ENCODE data around the gene AGPS.

Gene AGPS

GRCh38 chr2:177535958-177536504 is 143.5 kb downstream of the AGPS start:
- no peak overlapping the region for H3K9ac ChIP-seq (ENCODE audit: low read length)
- no peak overlapping the region for H3K27ac ChIP-seq (ENCODE audit: low read length)

GRCh38 chr2:177537213-177537612 is 144.6 kb downstream of the AGPS start:
- no peaks in the 10 kb centered on the region for H3K36me3 ChIP-seq (ENCODE audit: control insufficient read depth, low read depth, low read length)
- no peak overlapping the region for H3K4me3 ChIP-seq (ENCODE audit: low read length)
- no peaks in the 10 kb centered on the region for H3K9me3 ChIP-seq (ENCODE audit: control insufficient read depth, low read depth, low read length)
- peaks cover 15% of the 10 kb centered on the region for H3K4me1 ChIP-seq (ENCODE audit: control insufficient read depth, low read depth, low read length)
- H3K27ac ChIP-seq (ENCODE audit: low read length): no peak overlapping the region
- no peaks in the 10 kb centered on the region for H3K27me3 ChIP-seq (ENCODE audit: control insufficient read depth, insufficient read depth, low read length)
- H3K9ac ChIP-seq (ENCODE audit: low read length): no peak overlapping the region

More at GRCh38 chr2:177535958-177536504, 143.5 kb downstream of the AGPS start:
- Histone ChIP-seq H3K4me3 (ENCODE audit: low read length) (no peak overlapping the region), H3K9me3 (ENCODE audit: control insufficient read depth, low read depth, low read length) (no peaks in the 10 kb centered on the region), H3K36me3 (ENCODE audit: control insufficient read depth, low read depth, low read length) (no peaks in the 10 kb centered on the region), H3K27me3 (ENCODE audit: control insufficient read depth, insufficient read depth, low read length) (no peaks in the 10 kb centered on the region), H3K4me1 (ENCODE audit: control insufficient read depth, low read depth, low read length) (peaks cover 15% of the 10 kb centered on the region)

DNA sequence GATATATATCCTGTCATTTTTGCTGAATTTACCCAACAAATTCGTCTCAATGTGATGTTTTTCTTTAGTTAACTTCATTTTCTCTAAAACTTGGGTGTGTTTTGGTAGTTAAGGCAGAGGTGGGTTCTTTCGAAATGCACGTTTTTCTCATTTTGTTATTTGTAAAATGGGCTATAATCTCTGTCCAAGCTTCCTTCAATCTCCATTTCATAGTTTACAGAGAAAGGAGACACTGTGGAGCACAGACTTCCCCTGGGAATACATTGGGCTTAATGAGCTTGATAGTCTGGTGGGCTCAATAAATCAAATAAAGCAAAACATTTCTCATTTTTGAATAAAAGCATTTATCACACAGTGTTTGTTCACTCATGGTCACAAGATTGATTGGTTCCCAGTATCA is 145.1 kb downstream of the AGPS start:
- Histone ChIP-seq H3K9me3 (ENCODE audit: control insufficient read depth, low read depth, low read length) (no peaks in the 10 kb centered on the region), H3K9ac (ENCODE audit: low read length) (no peak overlapping the region), H3K36me3 (ENCODE audit: control insufficient read depth, low read depth, low read length) (no peaks in the 10 kb centered on the region), H3K4me3 (ENCODE audit: low read length) (no peak overlapping the region), H3K27ac (ENCODE audit: low read length) (no peak overlapping the region), H3K27me3 (ENCODE audit: control insufficient read depth, insufficient read depth, low read length) (no peaks in the 10 kb centered on the region), H3K4me1 (ENCODE audit: control insufficient read depth, low read depth, low read length) (peaks cover 15% of the 10 kb centered on the region)

GRCh38 chr2:177538323-177538722 is 145.8 kb downstream of the AGPS start:
- H3K27me3 ChIP-seq (ENCODE audit: control insufficient read depth, insufficient read depth, low read length): no peaks in the 10 kb centered on the region
- H3K9me3 ChIP-seq (ENCODE audit: control insufficient read depth, low read depth, low read length): no peaks in the 10 kb centered on the region
- H3K9ac ChIP-seq (ENCODE audit: low read length): no peak overlapping the region
- H3K36me3 ChIP-seq (ENCODE audit: control insufficient read depth, low read depth, low read length): no peaks in the 10 kb centered on the region
- H3K4me3 ChIP-seq (ENCODE audit: low read length): no peak overlapping the region
- H3K27ac ChIP-seq (ENCODE audit: low read length): no peak overlapping the region
- peaks cover 15% of the 10 kb centered on the region for H3K4me1 ChIP-seq (ENCODE audit: control insufficient read depth, low read depth, low read length)

DNA sequence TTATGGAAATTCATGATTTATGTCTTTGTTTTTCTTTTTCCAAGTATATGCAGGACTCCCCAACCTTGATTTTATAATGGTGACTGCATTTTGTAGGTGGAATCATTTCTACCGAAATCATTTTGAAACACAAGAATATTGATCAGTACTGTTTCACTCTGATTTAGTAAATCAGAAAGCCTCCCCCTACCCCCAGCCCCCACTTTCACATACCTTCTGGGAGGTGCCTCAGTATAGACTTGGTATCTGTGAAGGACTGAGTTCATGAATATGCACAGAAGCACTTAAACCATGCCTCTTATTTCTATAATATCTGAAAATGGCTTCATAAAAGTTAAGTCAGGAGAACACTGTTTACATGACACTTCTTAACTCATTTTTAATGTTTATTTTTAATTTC is 147.7 kb downstream of the AGPS start:
- Histone ChIP-seq H3K9ac (ENCODE audit: low read length) (no peak overlapping the region), H3K27me3 (ENCODE audit: control insufficient read depth, insufficient read depth, low read length) (no peaks in the 10 kb centered on the region), H3K36me3 (ENCODE audit: control insufficient read depth, low read depth, low read length) (no peaks in the 10 kb centered on the region), H3K4me1 (ENCODE audit: control insufficient read depth, low read depth, low read length) (peaks cover 15% of the 10 kb centered on the region), H3K27ac (ENCODE audit: low read length) (no peak overlapping the region), H3K9me3 (ENCODE audit: control insufficient read depth, low read depth, low read length) (no peaks in the 10 kb centered on the region), H3K4me3 (ENCODE audit: low read length) (no peak overlapping the region)

DNA sequence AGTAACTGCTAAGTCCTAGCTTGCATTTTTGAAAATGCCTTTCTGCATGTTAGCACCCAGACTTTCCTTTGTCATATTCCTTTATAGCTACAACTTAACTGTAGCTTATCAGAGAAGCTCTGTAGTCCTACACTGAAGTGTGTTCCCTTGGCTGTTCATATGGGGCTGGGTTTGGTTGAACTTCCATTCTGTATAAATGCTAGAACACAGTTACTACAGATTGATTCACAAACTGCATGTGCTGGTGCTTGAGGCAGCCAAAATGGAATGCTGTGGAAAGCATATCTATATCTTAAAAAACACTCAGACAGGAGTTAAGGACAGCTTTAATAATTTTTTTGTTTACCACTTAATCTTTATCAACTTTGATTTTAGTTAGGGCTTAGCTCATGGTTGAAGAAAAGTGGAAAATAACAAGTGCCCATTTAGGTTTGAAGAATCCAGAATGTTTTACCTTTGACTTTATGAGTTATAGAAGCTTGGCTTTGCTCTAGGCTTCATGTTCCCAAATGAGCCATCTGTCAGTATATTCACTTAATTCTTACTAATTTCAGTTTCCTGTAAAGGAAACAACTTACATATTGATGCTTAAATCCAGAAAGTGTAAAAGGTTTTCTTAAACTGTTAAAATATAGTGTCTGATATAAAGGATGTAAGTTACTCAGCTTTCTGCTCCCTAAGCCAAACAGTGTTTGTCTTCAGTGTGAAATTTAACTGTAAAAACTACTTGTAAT is 148.9 kb downstream of the AGPS start:
- Histone ChIP-seq H3K27me3 (ENCODE audit: control insufficient read depth, insufficient read depth, low read length) (no peaks in the 10 kb centered on the region), H3K4me3 (ENCODE audit: low read length) (no peak overlapping the region), H3K9ac (ENCODE audit: low read length) (no peak overlapping the region), H3K9me3 (ENCODE audit: control insufficient read depth, low read depth, low read length) (no peaks in the 10 kb centered on the region), H3K36me3 (ENCODE audit: control insufficient read depth, low read depth, low read length) (no peaks in the 10 kb centered on the region), H3K27ac (ENCODE audit: low read length) (no peak overlapping the region), H3K4me1 (ENCODE audit: control insufficient read depth, low read depth, low read length) (peaks cover 13% of the 10 kb centered on the region)

GRCh38 chr2:177542396-177542795 is 149.8 kb downstream of the AGPS start:
- H3K4me1 ChIP-seq (ENCODE audit: control insufficient read depth, low read depth, low read length): peaks cover 4% of the 10 kb centered on the region
- no peaks in the 10 kb centered on the region for H3K36me3 ChIP-seq (ENCODE audit: control insufficient read depth, low read depth, low read length)
- no peaks in the 10 kb centered on the region for H3K27me3 ChIP-seq (ENCODE audit: control insufficient read depth, insufficient read depth, low read length)
- no peak overlapping the region for H3K27ac ChIP-seq (ENCODE audit: low read length)
- H3K9ac ChIP-seq (ENCODE audit: low read length): no peak overlapping the region
- no peaks in the 10 kb centered on the region for H3K9me3 ChIP-seq (ENCODE audit: control insufficient read depth, low read depth, low read length)
- no peak overlapping the region for H3K4me3 ChIP-seq (ENCODE audit: low read length)

DNA sequence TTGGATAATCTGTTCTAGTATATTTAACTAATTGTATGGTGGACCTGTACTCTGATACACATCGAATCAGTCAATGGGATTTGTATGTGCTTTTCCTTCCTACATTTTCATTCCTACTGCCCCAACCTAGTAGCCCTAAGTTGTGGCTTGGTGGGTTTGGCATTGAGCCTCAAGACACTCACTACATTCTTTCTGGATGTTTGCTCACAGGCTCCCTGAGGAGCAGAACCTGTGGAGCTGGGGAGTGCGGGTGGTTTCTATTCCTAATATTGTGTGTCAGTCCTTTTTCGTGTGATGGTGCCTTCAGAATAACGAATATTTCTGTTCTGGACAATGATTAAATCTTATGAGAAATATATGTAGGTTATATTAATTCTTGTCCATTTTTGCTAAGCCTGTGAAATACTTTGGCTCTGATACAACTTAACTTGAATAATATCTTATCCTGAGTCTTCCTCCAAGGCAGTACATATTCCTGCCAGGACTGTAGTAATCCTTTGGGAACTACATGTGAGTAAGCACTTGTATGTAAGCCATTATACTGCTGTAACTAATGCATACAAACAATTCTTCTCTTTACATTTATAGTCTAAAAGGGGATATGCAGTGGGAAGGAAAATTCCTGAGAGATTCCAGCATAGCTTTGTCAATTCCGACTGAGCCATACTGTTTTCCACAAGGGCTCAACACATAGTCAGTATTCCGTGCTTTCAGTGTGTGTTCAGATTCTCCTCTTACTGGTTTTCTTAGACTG is 150.6 kb downstream of the AGPS start:
- H3K4me1 ChIP-seq (ENCODE audit: control insufficient read depth, low read depth, low read length): no peaks in the 10 kb centered on the region
- no peak overlapping the region for H3K4me3 ChIP-seq (ENCODE audit: low read length)
- H3K27me3 ChIP-seq (ENCODE audit: control insufficient read depth, insufficient read depth, low read length): no peaks in the 10 kb centered on the region
- H3K9ac ChIP-seq (ENCODE audit: low read length): no peak overlapping the region
- no peaks in the 10 kb centered on the region for H3K9me3 ChIP-seq (ENCODE audit: control insufficient read depth, low read depth, low read length)
- H3K36me3 ChIP-seq (ENCODE audit: control insufficient read depth, low read depth, low read length): no peaks in the 10 kb centered on the region
- H3K27ac ChIP-seq (ENCODE audit: low read length): no peak overlapping the region

DNA sequence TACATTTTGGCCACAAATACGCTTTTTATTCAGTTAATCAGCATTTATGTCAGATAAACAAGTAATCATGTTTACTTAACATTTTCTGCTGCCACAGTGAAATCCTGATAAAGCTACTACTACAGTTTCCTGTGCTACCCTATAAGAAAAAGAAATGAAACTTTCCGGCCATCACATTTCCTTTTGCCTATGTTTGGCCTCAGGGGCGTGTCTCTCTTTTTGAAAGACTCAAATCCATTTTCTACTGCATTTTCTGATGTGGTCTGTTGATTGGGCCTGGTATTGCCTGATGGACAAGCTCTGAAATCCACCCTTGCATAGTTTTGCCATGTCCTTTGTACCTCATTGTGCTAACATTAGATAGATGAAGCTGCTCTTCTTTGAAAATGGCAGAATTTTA is 152.6 kb downstream of the AGPS start:
- H3K9me3 ChIP-seq (ENCODE audit: control insufficient read depth, low read depth, low read length): no peaks in the 10 kb centered on the region
- no peak overlapping the region for H3K27ac ChIP-seq (ENCODE audit: low read length)
- no peaks in the 10 kb centered on the region for H3K36me3 ChIP-seq (ENCODE audit: control insufficient read depth, low read depth, low read length)
- no peak overlapping the region for H3K4me3 ChIP-seq (ENCODE audit: low read length)
- H3K27me3 ChIP-seq (ENCODE audit: control insufficient read depth, insufficient read depth, low read length): no peaks in the 10 kb centered on the region
- H3K9ac ChIP-seq (ENCODE audit: low read length): no peak overlapping the region
- H3K4me1 ChIP-seq (ENCODE audit: control insufficient read depth, low read depth, low read length): no peaks in the 10 kb centered on the region

DNA sequence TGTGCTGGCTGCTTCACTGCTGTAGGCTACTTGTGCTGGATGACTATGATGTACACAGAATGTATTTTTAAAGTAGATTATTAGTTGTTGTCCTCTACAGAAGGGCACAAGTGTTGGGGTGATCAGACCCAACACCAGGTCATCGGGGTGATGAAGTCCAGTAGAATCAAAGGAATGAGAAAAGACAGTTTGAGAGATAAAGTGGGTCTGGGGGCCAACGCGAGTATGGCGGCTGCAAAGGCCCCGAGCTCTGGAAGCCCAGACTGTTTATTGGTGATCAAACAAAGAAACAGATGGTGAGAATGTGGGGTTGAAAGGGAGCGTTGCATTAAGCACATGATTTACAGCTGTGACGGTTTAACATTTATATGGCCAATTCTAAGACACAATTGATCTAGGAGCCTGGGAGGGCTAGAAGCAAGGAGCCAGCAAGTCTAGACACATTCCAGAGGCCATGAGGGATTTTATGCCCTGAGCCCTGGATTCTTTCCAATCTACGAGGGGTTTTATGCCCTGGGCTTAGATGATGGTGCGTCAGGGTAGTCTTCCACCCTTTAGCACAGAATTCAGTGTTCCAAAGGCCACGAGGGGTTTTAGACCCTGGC is 153.5 kb downstream of the AGPS start:
- no peaks in the 10 kb centered on the region for H3K9me3 ChIP-seq (ENCODE audit: control insufficient read depth, low read depth, low read length)
- no peak overlapping the region for H3K4me3 ChIP-seq (ENCODE audit: low read length)
- no peak overlapping the region for H3K9ac ChIP-seq (ENCODE audit: low read length)
- H3K4me1 ChIP-seq (ENCODE audit: control insufficient read depth, low read depth, low read length): no peaks in the 10 kb centered on the region
- no peaks in the 10 kb centered on the region for H3K36me3 ChIP-seq (ENCODE audit: control insufficient read depth, low read depth, low read length)
- H3K27me3 ChIP-seq (ENCODE audit: control insufficient read depth, insufficient read depth, low read length): no peaks in the 10 kb centered on the region
- H3K27ac ChIP-seq (ENCODE audit: low read length): no peak overlapping the region

DNA sequence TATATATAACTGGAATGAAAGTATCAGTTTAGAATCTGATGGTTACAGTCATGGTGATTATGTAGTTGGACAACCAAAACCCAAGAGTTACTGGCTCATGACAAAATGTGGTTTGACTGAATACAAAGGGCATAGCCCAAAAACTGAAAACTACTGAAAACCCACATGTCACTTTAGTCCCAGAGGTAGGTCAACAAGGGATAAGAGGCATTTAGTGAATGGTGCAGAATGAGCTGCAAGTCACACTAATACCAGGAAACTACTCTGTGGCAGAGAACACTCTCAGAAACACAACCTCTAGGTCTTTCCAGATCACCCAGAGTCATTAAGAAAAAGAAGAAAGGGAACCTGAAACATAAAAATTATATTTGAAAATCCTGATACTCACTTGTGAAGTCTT is 154.5 kb downstream of the AGPS start:
- Histone ChIP-seq H3K4me1 (ENCODE audit: control insufficient read depth, low read depth, low read length) (no peaks in the 10 kb centered on the region), H3K4me3 (ENCODE audit: low read length) (no peak overlapping the region), H3K27ac (ENCODE audit: low read length) (no peak overlapping the region), H3K9me3 (ENCODE audit: control insufficient read depth, low read depth, low read length) (no peaks in the 10 kb centered on the region), H3K27me3 (ENCODE audit: control insufficient read depth, insufficient read depth, low read length) (no peaks in the 10 kb centered on the region), H3K36me3 (ENCODE audit: control insufficient read depth, low read depth, low read length) (no peaks in the 10 kb centered on the region), H3K9ac (ENCODE audit: low read length) (no peak overlapping the region)
